ENCODE data around the gene SULT1C3.

Gene SULT1C3

GRCh38 chr2:108239786-108240185, at the start of gene SULT1C3:
Gene SULT1C3, plus strand, starts transcription at chr2:108239968. Its CDS starts 7,227 bp downstream, at chr2:108247195.
- Mint-ChIP-seq H3K36me3 (ENCODE audit: low read depth) (peaks cover 12% of the 10 kb centered on the region), H3K4me3 (no peak within 1 kb of the TSS), H3K4me1 (no peaks in the 10 kb centered on the region), H3K27me3 (ENCODE audit: low read depth) (peaks cover 3% of the 10 kb centered on the region), H3K27ac (no peak within 1 kb of the TSS), H3K9me3 (peaks cover 15% of the 10 kb centered on the region)
- TF ChIP-seq, protein P1, sequence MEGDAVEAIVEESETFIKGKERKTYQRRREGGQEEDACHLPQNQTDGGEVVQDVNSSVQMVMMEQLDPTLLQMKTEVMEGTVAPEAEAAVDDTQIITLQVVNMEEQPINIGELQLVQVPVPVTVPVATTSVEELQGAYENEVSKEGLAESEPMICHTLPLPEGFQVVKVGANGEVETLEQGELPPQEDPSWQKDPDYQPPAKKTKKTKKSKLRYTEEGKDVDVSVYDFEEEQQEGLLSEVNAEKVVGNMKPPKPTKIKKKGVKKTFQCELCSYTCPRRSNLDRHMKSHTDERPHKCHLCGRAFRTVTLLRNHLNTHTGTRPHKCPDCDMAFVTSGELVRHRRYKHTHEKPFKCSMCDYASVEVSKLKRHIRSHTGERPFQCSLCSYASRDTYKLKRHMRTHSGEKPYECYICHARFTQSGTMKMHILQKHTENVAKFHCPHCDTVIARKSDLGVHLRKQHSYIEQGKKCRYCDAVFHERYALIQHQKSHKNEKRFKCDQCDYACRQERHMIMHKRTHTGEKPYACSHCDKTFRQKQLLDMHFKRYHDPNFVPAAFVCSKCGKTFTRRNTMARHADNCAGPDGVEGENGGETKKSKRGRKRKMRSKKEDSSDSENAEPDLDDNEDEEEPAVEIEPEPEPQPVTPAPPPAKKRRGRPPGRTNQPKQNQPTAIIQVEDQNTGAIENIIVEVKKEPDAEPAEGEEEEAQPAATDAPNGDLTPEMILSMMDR (IDR thresholded peaks at IDR 0.05; ENCODE audit: unreplicated experiment in 3 of 3): no peak

DNA sequence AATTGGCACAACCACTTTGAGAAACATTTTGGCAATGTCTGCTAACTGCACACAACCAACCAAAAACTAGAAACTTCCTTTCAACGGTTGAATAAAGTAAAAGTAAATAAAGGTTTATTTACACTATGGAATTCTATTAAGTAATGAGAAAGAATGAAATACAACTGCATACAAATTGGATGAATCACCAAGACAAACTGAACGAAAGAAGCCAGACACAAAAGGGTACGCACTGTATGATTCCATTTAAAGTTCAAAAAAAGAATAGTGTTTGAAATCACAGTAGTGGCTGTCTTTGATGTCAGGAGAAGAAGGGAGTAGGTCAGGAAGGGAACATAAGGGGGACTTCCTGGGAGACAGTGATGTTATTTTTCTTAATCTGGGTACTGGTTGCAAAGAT, 46.5 kb upstream of the SULT1C3 start:
- H3K4me1 Mint-ChIP-seq: peaks cover 18% of the 10 kb centered on the region
- TF ChIP-seq, protein P1 (IDR thresholded peaks at IDR 0.05; ENCODE audit: unreplicated experiment in 3 of 3): no peak
- no peak overlapping the region for H3K4me3 Mint-ChIP-seq

DNA sequence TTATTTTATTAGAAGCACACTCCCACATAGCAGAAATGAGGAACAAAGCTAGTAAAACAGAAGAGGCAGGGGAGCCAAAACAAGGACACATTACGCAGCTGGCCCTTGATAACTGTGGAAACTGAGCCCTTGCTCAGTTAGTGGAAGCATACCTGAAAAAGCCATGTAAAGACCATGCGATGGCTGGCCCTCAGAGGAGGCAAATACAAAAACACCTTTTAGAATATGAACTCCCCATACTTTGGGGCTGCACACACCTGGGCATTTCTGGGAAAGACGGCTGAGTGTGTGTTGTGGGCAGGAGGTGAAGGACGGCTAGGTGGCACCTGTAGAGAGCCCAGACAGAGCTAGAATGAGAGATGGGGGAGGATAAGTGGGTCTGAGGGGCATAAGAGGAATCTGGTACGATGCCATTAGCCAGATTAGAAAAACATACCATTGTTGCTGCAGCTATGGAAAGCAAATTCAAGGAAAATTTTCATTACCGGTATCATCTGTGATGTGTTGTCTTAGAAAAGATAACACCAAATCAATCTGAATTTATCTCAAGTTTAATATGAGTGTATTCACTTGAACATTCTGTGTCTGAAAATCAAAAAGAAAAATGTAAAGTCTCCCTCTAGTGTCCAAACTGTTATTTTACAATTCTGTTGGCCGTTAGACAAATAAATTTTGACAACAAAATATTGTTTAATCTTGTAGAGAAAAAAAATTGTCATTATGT, 45.2 kb upstream of the SULT1C3 start:
- Mint-ChIP-seq H3K4me1 (peaks cover 18% of the 10 kb centered on the region), H3K4me3 (no peak overlapping the region), H3K27ac (peak overlapping the region; percentile 8 to 66 (median 12)), H3K36me3 (ENCODE audit: low read depth) (no peaks in the 10 kb centered on the region), H3K9me3 (no peaks in the 10 kb centered on the region), H3K27me3 (ENCODE audit: low read depth) (no peaks in the 10 kb centered on the region)
- TF ChIP-seq, protein P1 (IDR thresholded peaks at IDR 0.05; ENCODE audit: unreplicated experiment in 3 of 3): peak; percentile 51 to 68 (median 55)

More for the DNA sequence above, 46.5 kb upstream of the SULT1C3 start:
- Mint-ChIP-seq H3K36me3 (ENCODE audit: low read depth) (no peaks in the 10 kb centered on the region), H3K27me3 (ENCODE audit: low read depth) (no peaks in the 10 kb centered on the region), H3K9me3 (no peaks in the 10 kb centered on the region), H3K27ac (peak overlapping the region in 1 of 3 experiments; percentile 26)

- peaks cover under 1% of the 10 kb centered on the region for H3K9me3 Mint-ChIP-seq
- no peaks in the 10 kb centered on the region for H3K27me3 Mint-ChIP-seq (ENCODE audit: low read depth)
- peaks cover under 1% of the 10 kb centered on the region for H3K36me3 Mint-ChIP-seq (ENCODE audit: low read depth)
- peak overlapping the region in 2 of 3 experiments; percentile 12 to 66 for H3K27ac Mint-ChIP-seq
- no peak overlapping the region for H3K4me3 Mint-ChIP-seq
- TF ChIP-seq, protein P1 (IDR thresholded peaks at IDR 0.05; ENCODE audit: unreplicated experiment in 3 of 3): peak in 2 of 3 experiments; percentile 4 to 21
- H3K4me1 Mint-ChIP-seq: peaks cover 18% of the 10 kb centered on the region
Measured at GRCh38 chr2:108195133-108195439, 44.7 kb upstream of the SULT1C3 start.

GRCh38 chr2:108199726-108200125, 40.0 kb upstream of the SULT1C3 start:
- Mint-ChIP-seq H3K9me3 (peaks cover 25% of the 10 kb centered on the region), H3K4me1 (peaks cover 4% of the 10 kb centered on the region), H3K4me3 (no peak overlapping the region)

More at GRCh38 chr2:108199726-108200125, 40.0 kb upstream of the SULT1C3 start:
- Mint-ChIP-seq H3K36me3 (ENCODE audit: low read depth) (peaks cover 21% of the 10 kb centered on the region), H3K27me3 (ENCODE audit: low read depth) (no peaks in the 10 kb centered on the region), H3K27ac (no peak overlapping the region)
- TF ChIP-seq, protein P1 (IDR thresholded peaks at IDR 0.05; ENCODE audit: unreplicated experiment in 3 of 3): no peak
